ENCODE measurements around the gene TBC1D12.
"Not testable (repeated sequence)": the region's sequence is repeated elsewhere in the genome, so short reads cannot be mapped to it uniquely, and the experiment has no call there.

Gene TBC1D12

GRCh38 chr10:94546049-94546900 is 143.9 kb downstream of the TBC1D12 start:
- DNase-seq: peak; percentile 1 to 11

GRCh38 chr10:94546901-94547185 is 144.5 kb downstream of the TBC1D12 start:
- no peak for DNase-seq

GRCh38 chr10:94549221-94549620 is 146.9 kb downstream of the TBC1D12 start:
- no peak for DNase-seq

- DNase-seq: not testable (repeated sequence)
Observed at GRCh38 chr10:94567714-94568307, 165.5 kb downstream of the TBC1D12 start.

- no peak for DNase-seq
Observed at GRCh38 chr10:94571081-94571480, 168.7 kb downstream of the TBC1D12 start.

GRCh38 chr10:94571528-94571927 is 169.2 kb downstream of the TBC1D12 start:
- DNase-seq: no peak

- DNase-seq: no peak
Observed at GRCh38 chr10:94578790-94579189, 176.4 kb downstream of the TBC1D12 start.

GRCh38 chr10:94583124-94583523 is 180.8 kb downstream of the TBC1D12 start:
- DNase-seq: no peak
